ENCODE measurements around the gene FSTL4.

DNA sequence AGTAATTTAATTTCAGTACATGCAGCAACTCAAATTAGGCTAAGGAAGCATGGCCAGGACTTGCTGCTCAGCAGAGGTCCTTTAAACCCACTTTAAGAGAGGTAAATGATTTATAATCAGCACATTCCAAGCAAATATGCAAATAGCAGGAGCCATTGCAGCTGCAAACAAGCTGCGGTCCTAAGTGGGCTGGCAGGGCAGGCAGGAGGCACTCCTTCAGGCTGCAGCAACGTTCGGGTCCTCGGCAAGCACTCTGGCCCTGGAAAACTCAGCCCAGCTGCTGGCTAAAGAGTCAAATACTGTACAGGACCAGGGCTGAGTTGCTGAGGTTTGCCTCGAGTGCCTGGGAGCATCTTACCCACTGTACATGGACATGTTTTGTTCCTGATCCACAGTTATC, 126.9 kb downstream of the FSTL4 start:
- TF ChIP-seq, protein P1, sequence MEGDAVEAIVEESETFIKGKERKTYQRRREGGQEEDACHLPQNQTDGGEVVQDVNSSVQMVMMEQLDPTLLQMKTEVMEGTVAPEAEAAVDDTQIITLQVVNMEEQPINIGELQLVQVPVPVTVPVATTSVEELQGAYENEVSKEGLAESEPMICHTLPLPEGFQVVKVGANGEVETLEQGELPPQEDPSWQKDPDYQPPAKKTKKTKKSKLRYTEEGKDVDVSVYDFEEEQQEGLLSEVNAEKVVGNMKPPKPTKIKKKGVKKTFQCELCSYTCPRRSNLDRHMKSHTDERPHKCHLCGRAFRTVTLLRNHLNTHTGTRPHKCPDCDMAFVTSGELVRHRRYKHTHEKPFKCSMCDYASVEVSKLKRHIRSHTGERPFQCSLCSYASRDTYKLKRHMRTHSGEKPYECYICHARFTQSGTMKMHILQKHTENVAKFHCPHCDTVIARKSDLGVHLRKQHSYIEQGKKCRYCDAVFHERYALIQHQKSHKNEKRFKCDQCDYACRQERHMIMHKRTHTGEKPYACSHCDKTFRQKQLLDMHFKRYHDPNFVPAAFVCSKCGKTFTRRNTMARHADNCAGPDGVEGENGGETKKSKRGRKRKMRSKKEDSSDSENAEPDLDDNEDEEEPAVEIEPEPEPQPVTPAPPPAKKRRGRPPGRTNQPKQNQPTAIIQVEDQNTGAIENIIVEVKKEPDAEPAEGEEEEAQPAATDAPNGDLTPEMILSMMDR (conservative IDR thresholded peaks at IDR 0.05; ENCODE audit: low read depth, low read length), result no peak
- TF ChIP-seq MXI1 (IDR thresholded peaks at IDR 0.05; ENCODE audit: borderline replicate concordance, low read depth, low read length), result no peak
- TF ChIP-seq POLR2A (IDR thresholded peaks at IDR 0.05; ENCODE audit: low read depth, low read length), result no peak
- TF ChIP-seq, protein P2, sequence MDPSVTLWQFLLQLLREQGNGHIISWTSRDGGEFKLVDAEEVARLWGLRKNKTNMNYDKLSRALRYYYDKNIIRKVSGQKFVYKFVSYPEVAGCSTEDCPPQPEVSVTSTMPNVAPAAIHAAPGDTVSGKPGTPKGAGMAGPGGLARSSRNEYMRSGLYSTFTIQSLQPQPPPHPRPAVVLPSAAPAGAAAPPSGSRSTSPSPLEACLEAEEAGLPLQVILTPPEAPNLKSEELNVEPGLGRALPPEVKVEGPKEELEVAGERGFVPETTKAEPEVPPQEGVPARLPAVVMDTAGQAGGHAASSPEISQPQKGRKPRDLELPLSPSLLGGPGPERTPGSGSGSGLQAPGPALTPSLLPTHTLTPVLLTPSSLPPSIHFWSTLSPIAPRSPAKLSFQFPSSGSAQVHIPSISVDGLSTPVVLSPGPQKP (IDR thresholded peaks at IDR 0.05; ENCODE audit: borderline replicate concordance, low read depth, low read length), result no peak
- no peak for TF ChIP-seq RCOR1 (IDR thresholded peaks at IDR 0.05; ENCODE audit: insufficient replicate concordance, low read length)
- TF ChIP-seq RAD21 (IDR thresholded peaks at IDR 0.05; ENCODE audit: low read length), result no peak
- TF ChIP-seq, protein P3, sequence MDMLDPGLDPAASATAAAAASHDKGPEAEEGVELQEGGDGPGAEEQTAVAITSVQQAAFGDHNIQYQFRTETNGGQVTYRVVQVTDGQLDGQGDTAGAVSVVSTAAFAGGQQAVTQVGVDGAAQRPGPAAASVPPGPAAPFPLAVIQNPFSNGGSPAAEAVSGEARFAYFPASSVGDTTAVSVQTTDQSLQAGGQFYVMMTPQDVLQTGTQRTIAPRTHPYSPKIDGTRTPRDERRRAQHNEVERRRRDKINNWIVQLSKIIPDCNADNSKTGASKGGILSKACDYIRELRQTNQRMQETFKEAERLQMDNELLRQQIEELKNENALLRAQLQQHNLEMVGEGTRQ (IDR thresholded peaks at IDR 0.05; ENCODE audit: low read depth, low read length), result no peak
- no peak for TF ChIP-seq MAFK (IDR thresholded peaks at IDR 0.05; ENCODE audit: low read depth, low read length)
- no peak for TF ChIP-seq SMC3 (IDR thresholded peaks at IDR 0.05; ENCODE audit: low read depth, low read length)
- TF ChIP-seq CEBPB (IDR thresholded peaks at IDR 0.05; ENCODE audit: low read depth, low read length), result no peak
- TF ChIP-seq FOS (IDR thresholded peaks at IDR 0.05; ENCODE audit: low read depth, low read length), result no peak
- no peak for TF ChIP-seq RFX5 (IDR thresholded peaks at IDR 0.05; ENCODE audit: low read depth, low read length)
- no peak for TF ChIP-seq CHD1 (IDR thresholded peaks at IDR 0.05; ENCODE audit: low read depth, low read length)

All from IMR-90 (cell line).